Fibroblast of lung (primary cell): ENCODE results near the gene CRYAB. TPM values are rescaled to one million over a fixed set of nuclear protein-coding genes. Genes with fewer than 3 reads are reported as not detected.

Experiments
- DNase-seq, 2 donors: peaks; one replicate each; pipeline versions ENCODE4 v3.0.0 to v3.0.0-alpha.2; 2010; ENCODE audit warnings: low read depth in 2 of 2
- H2AFZ ChIP-seq: 2 replicates; pipeline ENCODE4 v1.5.1; 2012; ENCODE audit warnings: low read length, control low read depth, inconsistent platforms
- H3K27ac ChIP-seq: 2 replicates; pipeline ENCODE4 v1.5.1; 2011; ENCODE audit warnings: low read length, control low read depth; ENCODE audit not compliant: insufficient read depth
- H3K27me3 ChIP-seq: 2 replicates; pipeline ENCODE4 v1.5.1; 2011; ENCODE audit warnings: mild to moderate bottlenecking, low read length; ENCODE audit not compliant: control insufficient read depth, insufficient read depth
- H3K36me3 ChIP-seq: 2 replicates; pipeline ENCODE4 v1.5.1; 2011; ENCODE audit warnings: low read length; ENCODE audit not compliant: control insufficient read depth, insufficient read depth
- H3K4me1 ChIP-seq: 2 replicates; pipeline ENCODE4 v1.5.1; 2011; ENCODE audit warnings: low read length; ENCODE audit not compliant: control insufficient read depth, insufficient read depth; ENCODE audit errors: extremely low read depth
- H3K4me2 ChIP-seq: 2 replicates; pipeline ENCODE4 v1.5.1; 2011; ENCODE audit warnings: low read length, control low read depth; ENCODE audit not compliant: insufficient read depth; ENCODE audit errors: extremely low read depth
- H3K4me3 ChIP-seq, 4 experiments: fragments of 200-600 bp in 1 of 4; sonication (generic) in 1 of 4; replicated peaks in 1 of 4; 2 replicates each; pipeline ENCODE4 v1.5.1; 2011 to 2016; ENCODE audit warnings: low read length in 4 of 4, low read depth in 3 of 4, mild to moderate bottlenecking in 3 of 4, control low read depth in 2 of 4, inconsistent platforms in 1 of 4, mixed read lengths in 1 of 4; ENCODE audit not compliant: insufficient read depth in 1 of 4; ENCODE audit errors: control extremely low read depth in 1 of 4
- H3K79me2 ChIP-seq: 2 replicates; pipeline ENCODE4 v1.5.1; 2012; ENCODE audit warnings: mild to moderate bottlenecking, low read length, inconsistent platforms; ENCODE audit not compliant: control insufficient read depth, insufficient read depth
- H3K9ac ChIP-seq: 2 replicates; pipeline ENCODE4 v1.5.1; 2011; ENCODE audit warnings: mild to moderate bottlenecking, low read length, control low read depth; ENCODE audit not compliant: insufficient read depth
- H3K9me3 ChIP-seq: 2 replicates; pipeline ENCODE4 v1.5.1; 2012; ENCODE audit warnings: low read depth, low read length; ENCODE audit not compliant: control insufficient read depth, insufficient read depth
- H4K20me1 ChIP-seq: 2 replicates; pipeline ENCODE4 v1.5.1; 2011; ENCODE audit warnings: low read length; ENCODE audit not compliant: control insufficient read depth, insufficient read depth; ENCODE audit errors: extremely low read depth
- CTCF ChIP-seq, 2 donors: IDR thresholded peaks in 1 of 2; conservative IDR thresholded peaks in 1 of 2; 1 replicate in 1 of 2; 2 replicates in 1 of 2; pipeline ENCODE4 v1.5.1; 2011 to 2012; ENCODE audit warnings: low read length in 2 of 2, control low read depth in 1 of 2, inconsistent platforms in 1 of 2, low read depth in 1 of 2, mild to moderate bottlenecking in 1 of 2
- EZH2 ChIP-seq: IDR thresholded peaks from 2 replicates; pipeline ENCODE4 v1.5.1; 2012; ENCODE audit warnings: low read length, control low read depth, mild to moderate bottlenecking; ENCODE audit errors: missing control alignments
- polyA plus RNA-seq, 2 donors: library from polyadenylated mRNA; depleted of rRNA in 1 of 2; stranded (reverse) in 1 of 2; unstranded in 1 of 2; fragments of >200 nt; gene quantifications; 2 replicates each; pipeline ENCODE4 v1.2.1, GENCODE V29; 2011 to 2012; ENCODE audit warnings: missing spikeins in 1 of 2
- total RNA-seq: library from RNA; depleted of rRNA; stranded (reverse); fragments of >200 nt; gene quantifications from 2 replicates; pipeline ENCODE4 v1.2.1, GENCODE V29; 2014

The CRYAB gene
- total and polyA plus RNA-seq, 2 donors (not counting 1 experiment from before 2014, with no cell fraction given) = 48.1 to 51.2 TPM

GRCh38 chr11:111941963-111942362 is 30.4 kb upstream of the CRYAB start:
- no peaks in the 10 kb centered on the region for H3K36me3 ChIP-seq
- no peak overlapping the region for H3K27ac ChIP-seq
- DNase-seq = no peak
- no peak overlapping the region for H3K4me3 ChIP-seq
- no peaks in the 10 kb centered on the region for H3K9me3 ChIP-seq
- H3K9ac ChIP-seq = no peak overlapping the region
- H3K4me2 ChIP-seq = no peak overlapping the region
- H3K27me3 ChIP-seq = no peaks in the 10 kb centered on the region
- H2AFZ ChIP-seq = no peak overlapping the region
- H4K20me1 ChIP-seq = no peaks in the 10 kb centered on the region
- no peaks in the 10 kb centered on the region for H3K79me2 ChIP-seq
- peaks cover 15% of the 10 kb centered on the region for H3K4me1 ChIP-seq
- TF ChIP-seq CTCF (conservative IDR thresholded peaks at IDR 0.05 in 1 of 2, IDR thresholded peaks at IDR 0.05 in 1 of 2; ENCODE audit: low read depth in 1 of 2, low read length in 2 of 2) = no peak
- no peak for TF ChIP-seq EZH2

GRCh38 chr11:111939836-111940604 is 28.4 kb upstream of the CRYAB start:
- TF ChIP-seq EZH2 (no peak), CTCF (conservative IDR thresholded peaks at IDR 0.05 in 1 of 2, IDR thresholded peaks at IDR 0.05 in 1 of 2; ENCODE audit: low read depth in 1 of 2, low read length in 2 of 2) (no peak)
- peak; percentile 79 to 96 for DNase-seq
- no peak overlapping the region for H3K9ac ChIP-seq
- H3K27me3 ChIP-seq = no peaks in the 10 kb centered on the region
- H3K4me3 ChIP-seq = no peak overlapping the region
- H4K20me1 ChIP-seq = no peaks in the 10 kb centered on the region
- no peaks in the 10 kb centered on the region for H3K9me3 ChIP-seq
- H3K4me1 ChIP-seq = peaks cover 19% of the 10 kb centered on the region
- no peak overlapping the region for H2AFZ ChIP-seq
- no peak overlapping the region for H3K4me2 ChIP-seq
- H3K27ac ChIP-seq = no peak overlapping the region
- no peaks in the 10 kb centered on the region for H3K36me3 ChIP-seq
- no peaks in the 10 kb centered on the region for H3K79me2 ChIP-seq

GRCh38 chr11:111938687-111939160 is 27.2 kb upstream of the CRYAB start:
- no peaks in the 10 kb centered on the region for H3K27me3 ChIP-seq
- H3K4me1 ChIP-seq = peaks cover 15% of the 10 kb centered on the region
- H3K36me3 ChIP-seq = no peaks in the 10 kb centered on the region
- TF ChIP-seq EZH2 = no peak
- no peak for TF ChIP-seq CTCF (conservative IDR thresholded peaks at IDR 0.05 in 1 of 2, IDR thresholded peaks at IDR 0.05 in 1 of 2; ENCODE audit: low read depth in 1 of 2, low read length in 2 of 2)
- H4K20me1 ChIP-seq = no peaks in the 10 kb centered on the region
- H2AFZ ChIP-seq = no peak overlapping the region
- no peaks in the 10 kb centered on the region for H3K9me3 ChIP-seq
- H3K4me3 ChIP-seq = peak overlapping the region in 2 of 4 experiments; percentile 14 to 62
- H3K9ac ChIP-seq = no peak overlapping the region
- peak overlapping the region; percentile 69 for H3K4me2 ChIP-seq
- DNase-seq = peak; percentile 41 to 66
- no peaks in the 10 kb centered on the region for H3K79me2 ChIP-seq
- no peak overlapping the region for H3K27ac ChIP-seq
